ENCODE data around the gene CCIN. TPM values are rescaled to one million over a fixed set of nuclear protein-coding genes. Genes with fewer than 3 reads are reported as not detected.

The CCIN gene
- total RNA-seq, 1 donor from 2014 or later, result 0.18 TPM

DNA sequence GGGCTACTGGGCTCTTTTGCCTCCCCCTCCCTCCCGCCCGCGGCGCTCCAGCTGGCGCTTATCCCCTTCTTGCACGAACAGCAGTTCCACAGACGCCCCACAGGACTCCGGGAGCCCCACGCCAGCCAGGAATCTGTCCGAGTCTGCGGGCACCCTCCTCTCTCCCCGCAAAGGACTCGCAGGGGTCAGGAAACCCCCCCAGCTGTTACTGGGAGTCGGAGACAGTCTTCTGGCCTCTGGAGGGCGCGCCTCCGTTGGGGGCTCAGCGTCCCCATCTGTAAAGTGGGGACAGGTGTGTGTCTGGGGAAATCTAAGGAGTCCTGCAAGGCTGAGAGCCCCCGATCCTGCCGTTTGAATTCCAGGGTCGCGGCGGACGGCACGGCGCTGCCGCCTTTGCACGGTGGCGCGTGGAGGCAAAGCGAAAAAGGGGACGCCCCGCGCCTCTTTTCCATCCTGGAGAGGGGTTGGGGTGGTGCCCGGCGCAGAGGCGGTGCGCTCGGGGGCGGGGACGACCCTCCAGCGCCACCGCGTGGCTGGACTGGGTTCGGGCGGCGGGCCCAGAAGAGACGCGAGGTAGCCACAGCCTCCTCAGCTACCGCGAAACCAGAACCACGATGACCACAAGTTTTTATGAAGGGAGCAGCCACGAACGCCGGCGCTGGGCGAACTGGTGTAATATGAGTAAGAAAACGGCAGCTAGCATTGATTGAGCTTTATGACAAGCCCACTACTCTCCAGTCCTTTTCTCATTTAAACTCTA lies 2.8 kb upstream of the CCIN start:
- TF ChIP-seq, protein P1, sequence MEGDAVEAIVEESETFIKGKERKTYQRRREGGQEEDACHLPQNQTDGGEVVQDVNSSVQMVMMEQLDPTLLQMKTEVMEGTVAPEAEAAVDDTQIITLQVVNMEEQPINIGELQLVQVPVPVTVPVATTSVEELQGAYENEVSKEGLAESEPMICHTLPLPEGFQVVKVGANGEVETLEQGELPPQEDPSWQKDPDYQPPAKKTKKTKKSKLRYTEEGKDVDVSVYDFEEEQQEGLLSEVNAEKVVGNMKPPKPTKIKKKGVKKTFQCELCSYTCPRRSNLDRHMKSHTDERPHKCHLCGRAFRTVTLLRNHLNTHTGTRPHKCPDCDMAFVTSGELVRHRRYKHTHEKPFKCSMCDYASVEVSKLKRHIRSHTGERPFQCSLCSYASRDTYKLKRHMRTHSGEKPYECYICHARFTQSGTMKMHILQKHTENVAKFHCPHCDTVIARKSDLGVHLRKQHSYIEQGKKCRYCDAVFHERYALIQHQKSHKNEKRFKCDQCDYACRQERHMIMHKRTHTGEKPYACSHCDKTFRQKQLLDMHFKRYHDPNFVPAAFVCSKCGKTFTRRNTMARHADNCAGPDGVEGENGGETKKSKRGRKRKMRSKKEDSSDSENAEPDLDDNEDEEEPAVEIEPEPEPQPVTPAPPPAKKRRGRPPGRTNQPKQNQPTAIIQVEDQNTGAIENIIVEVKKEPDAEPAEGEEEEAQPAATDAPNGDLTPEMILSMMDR (IDR thresholded peaks at IDR 0.05), result peak; percentile 97
- ATAC-seq (peak; percentile 96 to 97), DNase-seq (peak; percentile 88)
- Histone ChIP-seq H3K27ac (peak overlapping the region; percentile 51), H3K4me3 (peak overlapping the region; percentile 49), H3K9me3 (no peaks in the 10 kb centered on the region), H3K4me1 (peaks cover 19% of the 10 kb centered on the region), H3K27me3 (ENCODE audit: low read depth) (no peaks in the 10 kb centered on the region), H3K36me3 (no peaks in the 10 kb centered on the region)
- intact Hi-C loops (cut with DNase I), result loop anchor here (5.0 kb wide), 1 partner anchor 64 kb away; no protein-coding TSS in a partner anchor

DNA sequence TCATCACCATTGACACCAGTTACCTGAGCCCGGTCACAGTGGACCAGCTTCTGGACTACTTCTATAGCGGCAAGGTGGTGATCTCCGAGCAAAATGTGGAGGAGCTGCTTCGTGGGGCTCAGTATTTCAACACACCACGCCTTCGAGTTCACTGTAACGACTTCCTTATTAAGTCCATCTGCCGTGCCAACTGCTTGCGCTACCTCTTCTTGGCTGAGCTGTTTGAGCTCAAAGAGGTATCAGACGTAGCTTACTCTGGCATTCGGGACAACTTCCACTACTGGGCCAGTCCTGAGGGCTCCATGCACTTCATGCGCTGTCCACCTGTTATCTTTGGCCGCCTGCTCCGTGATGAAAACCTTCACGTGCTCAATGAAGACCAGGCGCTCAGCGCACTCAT lies 520 bp downstream of the CCIN start:
- TF ChIP-seq, protein P1 (IDR thresholded peaks at IDR 0.05), result no peak
- intact Hi-C loops (cut with DNase I), result loop anchor here (5.0 kb wide), 1 partner anchor 67 kb away; no protein-coding TSS in a partner anchor
- DNase-seq (no peak), ATAC-seq (no peak)
- H3K4me1 ChIP-seq, result peaks cover 11% of the 10 kb centered on the region
- no peak overlapping the region for H3K27ac ChIP-seq
- no peaks in the 10 kb centered on the region for H3K27me3 ChIP-seq (ENCODE audit: low read depth)
- H3K36me3 ChIP-seq, result no peaks in the 10 kb centered on the region
- H3K4me3 ChIP-seq, result no peak overlapping the region
- H3K9me3 ChIP-seq, result no peaks in the 10 kb centered on the region

DNA sequence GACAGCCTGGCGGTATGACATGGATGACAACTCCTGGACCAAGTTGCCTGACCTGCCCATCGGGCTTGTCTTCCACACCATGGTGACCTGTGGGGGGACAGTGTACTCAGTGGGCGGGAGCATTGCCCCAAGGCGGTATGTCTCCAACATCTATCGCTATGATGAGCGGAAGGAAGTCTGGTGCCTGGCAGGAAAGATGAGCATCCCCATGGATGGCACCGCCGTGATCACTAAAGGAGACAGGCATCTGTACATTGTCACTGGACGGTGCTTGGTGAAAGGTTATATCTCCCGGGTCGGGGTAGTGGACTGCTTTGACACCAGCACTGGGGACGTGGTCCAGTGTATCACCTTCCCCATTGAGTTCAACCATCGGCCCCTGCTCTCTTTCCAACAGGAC lies 1.3 kb downstream of the CCIN start:
- TF ChIP-seq, protein P1 (IDR thresholded peaks at IDR 0.05), result no peak
- DNase-seq, result no peak
- intact Hi-C loops (cut with DNase I), result no loop called here
- H3K36me3 ChIP-seq, result no peaks in the 10 kb centered on the region
- no peaks in the 10 kb centered on the region for H3K27me3 ChIP-seq (ENCODE audit: low read depth)
- no peak for ATAC-seq
- no peak overlapping the region for H3K27ac ChIP-seq
- no peak overlapping the region for H3K4me3 ChIP-seq
- no peaks in the 10 kb centered on the region for H3K9me3 ChIP-seq
- H3K4me1 ChIP-seq, result peaks cover 11% of the 10 kb centered on the region

DNA sequence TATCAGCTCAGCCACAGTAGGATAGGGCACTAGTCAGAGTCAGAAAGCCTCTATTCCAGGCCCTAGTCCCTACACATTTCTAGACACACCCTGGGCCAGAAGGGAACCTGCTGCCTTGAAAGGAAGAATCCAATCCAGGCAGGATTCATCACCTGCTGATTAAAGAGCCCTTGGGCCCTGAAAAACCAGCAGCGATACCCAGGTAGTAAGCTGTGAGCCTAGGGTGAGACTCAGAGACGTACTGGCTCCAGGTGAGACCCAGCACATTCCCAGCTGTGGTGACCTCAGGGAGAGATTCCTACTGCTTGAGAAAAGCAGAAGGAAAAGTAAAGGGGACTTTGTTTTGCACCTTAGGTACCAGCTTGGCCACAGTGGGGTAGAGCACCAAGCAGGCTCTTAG lies 4.7 kb downstream of the CCIN start:
- H3K36me3 ChIP-seq, result no peaks in the 10 kb centered on the region
- TF ChIP-seq, protein P1 (IDR thresholded peaks at IDR 0.05), result no peak
- H3K27ac ChIP-seq, result no peak overlapping the region
- ATAC-seq, result no peak
- H3K9me3 ChIP-seq, result no peaks in the 10 kb centered on the region
- H3K27me3 ChIP-seq (ENCODE audit: low read depth), result no peaks in the 10 kb centered on the region
- H3K4me3 ChIP-seq, result no peak overlapping the region
- DNase-seq, result no peak
- H3K4me1 ChIP-seq, result no peaks in the 10 kb centered on the region
- intact Hi-C loops (cut with DNase I), result no loop called here

DNA sequence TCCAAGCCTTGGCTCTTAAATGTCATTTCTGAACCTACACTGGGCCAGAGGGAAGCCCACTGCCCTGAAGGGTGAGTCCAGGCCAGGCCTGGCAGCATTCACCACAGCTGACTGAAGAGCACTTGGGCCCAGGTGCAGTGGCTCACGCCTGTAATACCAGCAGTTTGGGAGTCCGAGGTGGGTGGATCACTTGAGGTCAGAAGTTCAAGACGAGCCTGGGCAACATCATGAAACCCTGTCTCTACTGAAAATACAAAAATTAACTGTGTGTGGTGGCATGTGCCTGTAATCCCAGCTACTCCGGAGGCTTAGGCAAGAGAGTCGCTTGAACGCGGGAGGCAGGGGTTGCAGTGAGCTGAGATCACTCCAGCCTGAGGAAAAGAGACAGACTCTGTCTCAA lies 5.1 kb downstream of the CCIN start:
- TF ChIP-seq, protein P1 (IDR thresholded peaks at IDR 0.05), result no peak
- ATAC-seq (no peak), DNase-seq (no peak)
- Histone ChIP-seq H3K27ac (no peak overlapping the region), H3K9me3 (no peaks in the 10 kb centered on the region), H3K4me1 (no peaks in the 10 kb centered on the region), H3K36me3 (no peaks in the 10 kb centered on the region), H3K4me3 (no peak overlapping the region), H3K27me3 (ENCODE audit: low read depth) (no peaks in the 10 kb centered on the region)
- intact Hi-C loops (cut with DNase I), result no loop called here
